Keratinocyte (primary cell): ENCODE measurements around the gene NCOA3.

ENCODE experiments used
- EZH2 ChIP-seq: IDR thresholded peaks from one replicate; pipeline ENCODE4 v1.6.1; 2012; ENCODE audit warnings: inconsistent platforms, mild to moderate bottlenecking, low read length, moderate library complexity
- TF ChIP-seq, protein P1 (sequence below), 3 experiments: IDR thresholded peaks in 1 of 3; conservative IDR thresholded peaks in 1 of 3; optimal IDR thresholded peaks in 1 of 3; 2 replicates in 2 of 3; 3 replicates in 1 of 3; pipeline versions ENCODE3 to v1.5.1; 2011; ENCODE audit warnings: low read length in 3 of 3, mild to moderate bottlenecking in 3 of 3, moderate library complexity in 2 of 3, control low read depth in 1 of 3, inconsistent platforms in 1 of 3; ENCODE audit not compliant: insufficient read depth in 2 of 3; ENCODE audit errors: extremely low read depth in 1 of 3

DNA sequence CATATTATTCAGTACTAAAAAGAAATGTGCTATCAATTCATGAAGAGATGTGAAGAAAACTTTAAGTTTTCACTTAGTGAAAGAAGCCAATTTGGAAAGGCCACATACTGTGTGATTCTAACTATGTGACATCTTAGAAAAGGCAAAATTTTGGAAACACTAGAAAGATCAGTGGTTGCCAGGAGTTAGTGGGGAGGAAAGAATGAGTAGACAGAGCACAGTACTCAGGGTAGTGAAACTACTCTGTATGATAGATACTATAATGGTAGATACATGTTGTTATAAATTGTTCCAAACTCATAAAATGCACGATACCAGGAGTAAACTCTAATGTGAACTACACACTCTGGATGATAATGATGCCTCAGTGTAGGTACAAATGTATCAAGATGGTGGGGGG is 14.2 kb downstream of the NCOA3 start:
- TF ChIP-seq, protein P1, sequence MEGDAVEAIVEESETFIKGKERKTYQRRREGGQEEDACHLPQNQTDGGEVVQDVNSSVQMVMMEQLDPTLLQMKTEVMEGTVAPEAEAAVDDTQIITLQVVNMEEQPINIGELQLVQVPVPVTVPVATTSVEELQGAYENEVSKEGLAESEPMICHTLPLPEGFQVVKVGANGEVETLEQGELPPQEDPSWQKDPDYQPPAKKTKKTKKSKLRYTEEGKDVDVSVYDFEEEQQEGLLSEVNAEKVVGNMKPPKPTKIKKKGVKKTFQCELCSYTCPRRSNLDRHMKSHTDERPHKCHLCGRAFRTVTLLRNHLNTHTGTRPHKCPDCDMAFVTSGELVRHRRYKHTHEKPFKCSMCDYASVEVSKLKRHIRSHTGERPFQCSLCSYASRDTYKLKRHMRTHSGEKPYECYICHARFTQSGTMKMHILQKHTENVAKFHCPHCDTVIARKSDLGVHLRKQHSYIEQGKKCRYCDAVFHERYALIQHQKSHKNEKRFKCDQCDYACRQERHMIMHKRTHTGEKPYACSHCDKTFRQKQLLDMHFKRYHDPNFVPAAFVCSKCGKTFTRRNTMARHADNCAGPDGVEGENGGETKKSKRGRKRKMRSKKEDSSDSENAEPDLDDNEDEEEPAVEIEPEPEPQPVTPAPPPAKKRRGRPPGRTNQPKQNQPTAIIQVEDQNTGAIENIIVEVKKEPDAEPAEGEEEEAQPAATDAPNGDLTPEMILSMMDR (optimal IDR thresholded peaks at IDR 0.05 in 1 of 3, IDR thresholded peaks at IDR 0.05 in 1 of 3, conservative IDR thresholded peaks at IDR 0.05 in 1 of 3; ENCODE audit: extremely low read depth in 1 of 3, insufficient read depth in 2 of 3, low read length in 3 of 3) = no peak
- TF ChIP-seq EZH2 = no peak
